Measurements from ENCODE around the gene PRXL2C. TPM values are rescaled to one million over a fixed set of nuclear protein-coding genes. Genes with fewer than 3 reads are reported as not detected.

PRXL2C gene
- total and polyA plus RNA-seq, 2 experiments from 2014 or later = 8.8 to 11.0 TPM

- 93% methylated on average over 6 of the region's 6 CpGs for WGBS (ENCODE audit: low lambda C conversion rate, missing lambda C conversion rate)
- H3K36me3 ChIP-seq (replicated peaks; ENCODE audit: insufficient read depth, low read depth) = no peaks in the 10 kb centered on the region
- H3K4me3 ChIP-seq = no peak overlapping the region
- H4K20me1 ChIP-seq (ENCODE audit: insufficient read depth, poor library complexity, severe bottlenecking) = no peaks in the 10 kb centered on the region
- no peak overlapping the region for H2AFZ ChIP-seq
- DNase-seq (ENCODE audit: low spot score) = no peak
- H3K27me3 ChIP-seq = no peaks in the 10 kb centered on the region
- no peaks in the 10 kb centered on the region for H3K4me1 ChIP-seq (ENCODE audit: insufficient read depth)
- no peaks in the 10 kb centered on the region for H3K9me2 ChIP-seq (replicated peaks; ENCODE audit: insufficient read depth)
- no peak overlapping the region for H3K27ac ChIP-seq
- no peaks in the 10 kb centered on the region for H3K9me3 ChIP-seq (ENCODE audit: low read depth)
- H3K4me2 ChIP-seq = no peak overlapping the region
- H3K79me2 ChIP-seq = no peaks in the 10 kb centered on the region
- no peak for TF ChIP-seq CTCF (IDR thresholded peaks at IDR 0.05; ENCODE audit: poor library complexity)
- TF ChIP-seq EZH2 (IDR thresholded peaks at IDR 0.05; ENCODE audit: borderline replicate concordance) = no peak
- no peak for TF ChIP-seq EZH2phosphoT487 (IDR thresholded peaks at IDR 0.05; ENCODE audit: low read depth, severe bottlenecking, unreplicated experiment)
Measured at GRCh38 chr9:96626912-96627311, 28.2 kb downstream of the PRXL2C start.

- no peaks in the 10 kb centered on the region for H3K9me3 ChIP-seq (ENCODE audit: low read depth)
- no peak overlapping the region for H3K27ac ChIP-seq
- TF ChIP-seq EZH2phosphoT487 (IDR thresholded peaks at IDR 0.05; ENCODE audit: low read depth, severe bottlenecking, unreplicated experiment) (no peak), EZH2 (IDR thresholded peaks at IDR 0.05; ENCODE audit: borderline replicate concordance) (no peak), CTCF (IDR thresholded peaks at IDR 0.05; ENCODE audit: poor library complexity) (no peak)
- no peaks in the 10 kb centered on the region for H3K9me2 ChIP-seq (replicated peaks; ENCODE audit: insufficient read depth)
- H3K4me1 ChIP-seq (ENCODE audit: insufficient read depth) = peaks cover 5% of the 10 kb centered on the region
- H3K36me3 ChIP-seq (replicated peaks; ENCODE audit: insufficient read depth, low read depth) = no peaks in the 10 kb centered on the region
- H3K27me3 ChIP-seq = no peaks in the 10 kb centered on the region
- peaks cover 16% of the 10 kb centered on the region for H3K79me2 ChIP-seq
- no peak for DNase-seq (ENCODE audit: low spot score)
- no peak overlapping the region for H3K4me3 ChIP-seq
- H4K20me1 ChIP-seq (ENCODE audit: insufficient read depth, poor library complexity, severe bottlenecking) = no peaks in the 10 kb centered on the region
- WGBS (ENCODE audit: low lambda C conversion rate, missing lambda C conversion rate) = 66% methylated on average over 4 of the region's 4 CpGs
- H3K4me2 ChIP-seq = peak overlapping the region; percentile 66
- H2AFZ ChIP-seq = peak overlapping the region; percentile 32
Measured at GRCh38 chr9:96621618-96622017, 33.5 kb downstream of the PRXL2C start.

GRCh38 chr9:96620832-96621269 lies 34.3 kb downstream of the PRXL2C start:
- 26% methylated on average over 7 of the region's 7 CpGs for WGBS (ENCODE audit: low lambda C conversion rate, missing lambda C conversion rate)

GRCh38 chr9:96620181-96620514 lies 35.0 kb downstream of the PRXL2C start:
- H3K27ac ChIP-seq = peak overlapping the region; percentile 63

More at GRCh38 chr9:96620832-96621269, 34.3 kb downstream of the PRXL2C start:
- no peak for TF ChIP-seq EZH2 (IDR thresholded peaks at IDR 0.05; ENCODE audit: borderline replicate concordance)
- no peaks in the 10 kb centered on the region for H4K20me1 ChIP-seq (ENCODE audit: insufficient read depth, poor library complexity, severe bottlenecking)
- no peaks in the 10 kb centered on the region for H3K27me3 ChIP-seq
- peaks cover 5% of the 10 kb centered on the region for H3K4me1 ChIP-seq (ENCODE audit: insufficient read depth)
- no peaks in the 10 kb centered on the region for H3K9me2 ChIP-seq (replicated peaks; ENCODE audit: insufficient read depth)
- DNase-seq (ENCODE audit: low spot score) = peak; percentile 23
- no peaks in the 10 kb centered on the region for H3K36me3 ChIP-seq (replicated peaks; ENCODE audit: insufficient read depth, low read depth)
- H2AFZ ChIP-seq = peak overlapping the region; percentile 32
- peak overlapping the region; percentile 63 for H3K27ac ChIP-seq
- no peaks in the 10 kb centered on the region for H3K9me3 ChIP-seq (ENCODE audit: low read depth)
- peak overlapping the region; percentile 66 for H3K4me2 ChIP-seq
- no peak overlapping the region for H3K4me3 ChIP-seq
- peaks cover 23% of the 10 kb centered on the region for H3K79me2 ChIP-seq

More at GRCh38 chr9:96620181-96620514, 35.0 kb downstream of the PRXL2C start:
- no peaks in the 10 kb centered on the region for H3K9me3 ChIP-seq (ENCODE audit: low read depth)
- H3K9me2 ChIP-seq (replicated peaks; ENCODE audit: insufficient read depth) = no peaks in the 10 kb centered on the region
- no peak for TF ChIP-seq CTCF (IDR thresholded peaks at IDR 0.05; ENCODE audit: poor library complexity)
- no peak for TF ChIP-seq EZH2phosphoT487 (IDR thresholded peaks at IDR 0.05; ENCODE audit: low read depth, severe bottlenecking, unreplicated experiment)
- no peak for TF ChIP-seq EZH2 (IDR thresholded peaks at IDR 0.05; ENCODE audit: borderline replicate concordance)
- H3K4me2 ChIP-seq = peak overlapping the region; percentile 66
- no peak for DNase-seq (ENCODE audit: low spot score)
- WGBS (ENCODE audit: low lambda C conversion rate, missing lambda C conversion rate) = 46% methylated on average over 11 of the region's 11 CpGs
- H3K4me1 ChIP-seq (ENCODE audit: insufficient read depth) = peaks cover 5% of the 10 kb centered on the region
- no peaks in the 10 kb centered on the region for H4K20me1 ChIP-seq (ENCODE audit: insufficient read depth, poor library complexity, severe bottlenecking)
- peaks cover 30% of the 10 kb centered on the region for H3K79me2 ChIP-seq
- H3K4me3 ChIP-seq = peak overlapping the region; percentile 25
- H2AFZ ChIP-seq = peak overlapping the region; percentile 48
- H3K27me3 ChIP-seq = no peaks in the 10 kb centered on the region
- no peaks in the 10 kb centered on the region for H3K36me3 ChIP-seq (replicated peaks; ENCODE audit: insufficient read depth, low read depth)

All from hepatocyte (in vitro differentiated cells).